HL-60 (cell line): ENCODE measurements around the gene PPP2R5E.

Experiments
- DNase-seq, 2 experiments: peaks; one replicate each; pipeline ENCODE4 v3.0.0-alpha.2; 2010 to 2020; ENCODE audit warnings: low read depth in 1 of 2, low spot score in 1 of 2
- H3K27ac ChIP-seq: fragments of 250-450 bp; sonication (Bioruptor Pico); replicated peaks from 2 replicates; pipeline ENCODE4 v1.5.1; 2020; ENCODE audit warnings: mild to moderate bottlenecking, moderate library complexity
- H3K27me3 ChIP-seq: fragments of 250-450 bp; sonication (Bioruptor Pico); 2 replicates; pipeline ENCODE4 v1.5.1; 2021; ENCODE audit warnings: mild to moderate bottlenecking, moderate library complexity; ENCODE audit not compliant: insufficient read depth, poor library complexity, severe bottlenecking
- H3K4me3 ChIP-seq: replicated peaks from 2 replicates; pipeline ENCODE4 v1.5.1; 2011; ENCODE audit warnings: mild to moderate bottlenecking, control low read depth, low read length; ENCODE audit not compliant: insufficient read depth
- CTCF ChIP-seq: IDR thresholded peaks from one replicate; pipeline ENCODE4 v1.5.1; 2011; ENCODE audit warnings: low read length, control low read depth, inconsistent platforms; ENCODE audit not compliant: insufficient read depth
- GABPA ChIP-seq: IDR thresholded peaks from 2 replicates; pipeline ENCODE4 v1.6.1; 2012; ENCODE audit warnings: low read depth
- POLR2AphosphoS5 ChIP-seq: IDR thresholded peaks from 2 replicates; pipeline ENCODE4 v1.6.1; 2012; ENCODE audit warnings: low read depth
- REST ChIP-seq: IDR thresholded peaks from 2 replicates; pipeline ENCODE4 v1.6.1; 2012; ENCODE audit warnings: low read depth; ENCODE audit not compliant: insufficient replicate concordance
- SPI1 ChIP-seq: IDR thresholded peaks from 2 replicates; pipeline ENCODE4 v1.6.1; 2012; ENCODE audit warnings: low read depth, mild to moderate bottlenecking, borderline replicate concordance

The PPP2R5E gene

GRCh38 chr14:63467440-63468072 lies 75.6 kb downstream of the PPP2R5E start:
- Histone ChIP-seq H3K27ac (no peak overlapping the region), H3K27me3 (no peaks in the 10 kb centered on the region), H3K4me3 (no peak overlapping the region)
- TF ChIP-seq POLR2AphosphoS5 (no peak), GABPA (no peak), REST (no peak), SPI1 (no peak), CTCF (no peak)
- no peak for DNase-seq

GRCh38 chr14:63465347-63465746 lies 77.8 kb downstream of the PPP2R5E start:
- DNase-seq: no peak
- no peaks in the 10 kb centered on the region for H3K27me3 ChIP-seq
- TF ChIP-seq CTCF (no peak), GABPA (no peak), POLR2AphosphoS5 (no peak), SPI1 (no peak), REST (no peak)
- no peak overlapping the region for H3K27ac ChIP-seq
- no peak overlapping the region for H3K4me3 ChIP-seq

- TF ChIP-seq REST: no peak
- TF ChIP-seq POLR2AphosphoS5: no peak
- TF ChIP-seq CTCF: no peak
- TF ChIP-seq GABPA: no peak
- TF ChIP-seq SPI1: no peak
- Histone ChIP-seq H3K27me3 (no peaks in the 10 kb centered on the region), H3K4me3 (no peak overlapping the region), H3K27ac (no peak overlapping the region)
- no peak for DNase-seq
Observed at GRCh38 chr14:63460680-63461369, 82.4 kb downstream of the PPP2R5E start.
